Pancreas (tissue), 10 donors: Measurements from ENCODE around the gene CFAP43. TPM values are rescaled to one million over a fixed set of nuclear protein-coding genes. Genes with fewer than 3 reads are reported as not detected.
A peak's percentile ranks its signal among the peaks of the same experiment; 100 is the strongest.

ENCODE experiments used
- ATAC-seq, 4 donors: fragments of 200-7000 bp; cut with Tn5 transposase; one replicate each; pipeline versions ENCODE4 v1.8.0 to v1.9.1; 2020; ENCODE audit warnings: mild to moderate bottlenecking in 4 of 4, moderate library complexity in 4 of 4
- DNase-seq, 6 donors: peaks; one replicate each; pipeline ENCODE4 v3.0.0-alpha.2; 2020
- FAIRE-seq: peaks from 2 replicates; lab custom pipeline; 2012; peaks lifted over from hg19 to GRCh38; lab: Jason Lieb, UNC
- H3K27ac ChIP-seq, 4 donors: fragments of 200-600 bp; sonication (generic); 1 replicate in 3 of 4; 2 replicates in 1 of 4; pipeline versions ENCODE4 v1.5.0 to v1.8.0; 2020
- H3K27me3 ChIP-seq, 4 donors: fragments of 200-600 bp; one replicate each; pipeline ENCODE4 v1.8.0; 2021
- H3K36me3 ChIP-seq, 3 donors: fragments of 200-600 bp; sonication (generic) in 1 of 3; one replicate each; pipeline versions ENCODE4 v1.5.0 to v1.8.0; 2020 to 2021
- H3K4me1 ChIP-seq, 3 donors: fragments of 200-600 bp; one replicate each; pipeline ENCODE4 v1.8.0; 2021
- H3K4me3 ChIP-seq, 4 donors: fragments of 200-600 bp; sonication (generic) in 2 of 4; one replicate each; pipeline versions ENCODE4 v1.5.0 to v1.8.0; 2020 to 2021
- H3K9me3 ChIP-seq, 4 donors: fragments of 200-600 bp; one replicate each; pipeline ENCODE4 v1.8.0; 2021
- WGBS, 2 donors: extraction: QIAGEN DNeasy Blood & Tissue Kit; methylation state at CpG; one replicate each; pipeline ENCODE4 v1.1.7; 2013; 5-methylcytosine and 5-hydroxymethylcytosine counted together
- intact Hi-C, 3 donors: fragments of 100-400 bp; cut with DNase I; formaldehyde crosslinking; loops; one replicate each; pipeline versions ENCODE4 v1.11.1 to v1.14.2; 2022
- polyA plus RNA-seq, 2 donors: library from polyadenylated mRNA; stranded (reverse); fragments of 200-250 nt; gene quantifications; one replicate each; pipeline ENCODE4 v1.2.3, GENCODE V29; 2013
- total RNA-seq, 6 donors: library from RNA; stranded (reverse); fragmentation: NEBNext Ultra II Directional in 4 of 6; extraction: Animal tissue kit (Norgen Biotek cat#: 25700) in 4 of 6; gene quantifications; one replicate each; pipeline versions ENCODE4 v1.2.1 to v1.2.4, GENCODE V29; 2021 to 2023
- TF ChIP-seq, protein P1 (sequence below), 4 donors: fragments of 200-600 bp; sonication (generic) in 3 of 4; IDR thresholded peaks; one replicate each; pipeline versions ENCODE4 v1.5.0 to v1.8.0; 2021; ENCODE audit warnings: antibody characterized with exemption in 4 of 4
- donor health status: healthy with polysubstance abuse.
- donor health status: DM: no; HTN: no; CAD: no; lungs with moderate emphysema.
- donor health status: DM: no; HTN: no; CAD: no.
- donor health status: control.
- donor health status: control.
- donor health status: Bipolar disorder and iron deficiency.
- donor health status: DM: yes; HTN: yes; CAD: no.
- donor health status: DM: no; HTN: no; CAD: no.
- donor health status: DM: no; HTN: no; CAD: no.
- donor health status: DM: yes; HTN: yes; CAD: no.

The CFAP43 gene
- total and polyA plus RNA-seq, 8 donors = 0.60 to 6.2 (median 2.0) TPM

DNA sequence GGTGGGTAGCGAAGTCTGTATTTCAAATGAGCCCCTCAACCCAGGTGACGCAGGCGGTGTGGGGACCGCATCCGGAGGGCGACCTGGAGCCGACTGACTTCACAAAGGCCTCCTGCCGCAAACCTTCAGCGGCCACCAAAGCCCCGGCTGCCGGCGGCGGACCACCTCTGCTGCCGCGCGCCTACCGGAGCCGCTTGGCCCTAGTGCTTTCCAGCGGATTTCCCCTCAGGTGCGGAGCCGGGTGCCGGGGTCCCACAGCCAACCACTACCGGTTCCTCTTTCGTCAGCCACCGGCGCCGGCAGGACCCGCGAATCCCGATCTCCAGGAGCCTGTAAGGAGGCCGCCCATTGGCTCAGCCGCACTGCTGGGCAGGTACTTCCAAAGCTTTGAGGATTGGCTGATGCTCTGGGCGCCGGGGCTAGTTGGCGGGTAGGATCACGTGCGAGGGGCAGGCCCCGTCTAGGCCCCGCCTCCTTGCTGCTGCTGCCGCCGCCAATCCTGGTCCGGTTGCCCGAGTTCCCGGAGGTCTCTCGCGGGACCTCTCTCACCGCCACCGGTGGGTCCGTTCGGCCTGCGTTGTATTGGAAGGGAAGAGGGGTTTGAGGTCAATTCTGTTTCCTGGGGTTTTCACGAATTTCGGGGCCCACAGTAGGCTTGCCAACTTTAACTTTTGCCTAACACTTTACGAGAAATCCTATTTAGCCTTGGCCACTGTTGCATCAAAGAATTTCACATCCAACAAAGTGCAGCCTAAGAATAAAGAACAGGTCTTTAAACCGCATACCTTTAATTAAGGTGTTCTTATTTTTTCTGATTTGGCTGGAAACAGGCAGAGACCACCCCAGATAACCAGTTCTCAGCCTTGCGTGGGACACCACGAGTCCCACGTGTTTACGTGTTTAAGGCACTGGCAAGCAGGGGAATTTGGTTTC, 36.8 kb upstream of the CFAP43 start, which contains the start of gene GSTO2:
Gene GSTO2 (plus strand): TSS at position 472 of the 933 bp plus-strand sequence. CDS start 5,732 bp downstream, outside the sequence.
- H3K4me1 ChIP-seq = peaks cover 0 to 7% (median 4%) of the 10 kb centered on the region in 3 donors
- H3K9me3 ChIP-seq = no peaks in the 10 kb centered on the region
- H3K36me3 ChIP-seq = peaks cover 0 to 17% (median 6%) of the 10 kb centered on the region in 3 donors
- DNase-seq = peak; percentile 94 to 99 (median 98)
- 4 to 11% methylated on average over 59 of the region's 59 CpGs for WGBS, 2 donors
- peak within 1 kb of the TSS; percentile 67 to 86 (median 84) for H3K4me3 ChIP-seq
- peak within 1 kb of the TSS; percentile 49 to 67 (median 62) for H3K27ac ChIP-seq
- peak; percentile 99 to 100 (median 100) for ATAC-seq
- intact Hi-C loops = no loop called here
- H3K27me3 ChIP-seq = no peaks in the 10 kb centered on the region
- TF ChIP-seq, protein P1, sequence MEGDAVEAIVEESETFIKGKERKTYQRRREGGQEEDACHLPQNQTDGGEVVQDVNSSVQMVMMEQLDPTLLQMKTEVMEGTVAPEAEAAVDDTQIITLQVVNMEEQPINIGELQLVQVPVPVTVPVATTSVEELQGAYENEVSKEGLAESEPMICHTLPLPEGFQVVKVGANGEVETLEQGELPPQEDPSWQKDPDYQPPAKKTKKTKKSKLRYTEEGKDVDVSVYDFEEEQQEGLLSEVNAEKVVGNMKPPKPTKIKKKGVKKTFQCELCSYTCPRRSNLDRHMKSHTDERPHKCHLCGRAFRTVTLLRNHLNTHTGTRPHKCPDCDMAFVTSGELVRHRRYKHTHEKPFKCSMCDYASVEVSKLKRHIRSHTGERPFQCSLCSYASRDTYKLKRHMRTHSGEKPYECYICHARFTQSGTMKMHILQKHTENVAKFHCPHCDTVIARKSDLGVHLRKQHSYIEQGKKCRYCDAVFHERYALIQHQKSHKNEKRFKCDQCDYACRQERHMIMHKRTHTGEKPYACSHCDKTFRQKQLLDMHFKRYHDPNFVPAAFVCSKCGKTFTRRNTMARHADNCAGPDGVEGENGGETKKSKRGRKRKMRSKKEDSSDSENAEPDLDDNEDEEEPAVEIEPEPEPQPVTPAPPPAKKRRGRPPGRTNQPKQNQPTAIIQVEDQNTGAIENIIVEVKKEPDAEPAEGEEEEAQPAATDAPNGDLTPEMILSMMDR (IDR thresholded peaks at IDR 0.05) = no peak
- peak; percentile 96 for FAIRE-seq

DNA sequence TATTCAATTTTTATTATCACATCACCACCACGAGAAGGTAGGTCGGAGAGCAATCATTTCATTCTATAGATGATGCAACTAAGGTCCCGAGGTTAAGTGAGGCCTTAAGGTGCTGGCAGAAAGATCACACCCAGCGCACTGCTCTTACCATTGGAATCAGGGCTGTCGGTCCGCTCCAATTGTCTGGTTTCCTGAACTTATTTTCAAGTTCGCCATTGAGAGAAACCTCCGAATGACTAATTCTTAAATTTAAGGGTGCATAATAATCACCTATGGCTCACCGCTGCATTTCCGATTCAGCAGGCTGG, 36.2 kb upstream of the CFAP43 start:
- Histone ChIP-seq H3K36me3 (peaks cover 0 to 19% (median 6%) of the 10 kb centered on the region in 3 donors), H3K4me1 (peaks cover 0 to 9% (median 7%) of the 10 kb centered on the region in 3 donors), H3K27ac (peak overlapping the region; percentile 49 to 67 (median 62)), H3K9me3 (no peaks in the 10 kb centered on the region), H3K4me3 (peak overlapping the region; percentile 67 to 86 (median 84)), H3K27me3 (no peaks in the 10 kb centered on the region)
- TF ChIP-seq, protein P1 (IDR thresholded peaks at IDR 0.05) = no peak
- peak in 1 of 4 donors; percentile 1 for ATAC-seq
- no peak for FAIRE-seq
- WGBS, 2 donors = 11 to 13% methylated on average over 10 of the region's 10 CpGs
- DNase-seq = no peak
- intact Hi-C loops = no loop called here

DNA sequence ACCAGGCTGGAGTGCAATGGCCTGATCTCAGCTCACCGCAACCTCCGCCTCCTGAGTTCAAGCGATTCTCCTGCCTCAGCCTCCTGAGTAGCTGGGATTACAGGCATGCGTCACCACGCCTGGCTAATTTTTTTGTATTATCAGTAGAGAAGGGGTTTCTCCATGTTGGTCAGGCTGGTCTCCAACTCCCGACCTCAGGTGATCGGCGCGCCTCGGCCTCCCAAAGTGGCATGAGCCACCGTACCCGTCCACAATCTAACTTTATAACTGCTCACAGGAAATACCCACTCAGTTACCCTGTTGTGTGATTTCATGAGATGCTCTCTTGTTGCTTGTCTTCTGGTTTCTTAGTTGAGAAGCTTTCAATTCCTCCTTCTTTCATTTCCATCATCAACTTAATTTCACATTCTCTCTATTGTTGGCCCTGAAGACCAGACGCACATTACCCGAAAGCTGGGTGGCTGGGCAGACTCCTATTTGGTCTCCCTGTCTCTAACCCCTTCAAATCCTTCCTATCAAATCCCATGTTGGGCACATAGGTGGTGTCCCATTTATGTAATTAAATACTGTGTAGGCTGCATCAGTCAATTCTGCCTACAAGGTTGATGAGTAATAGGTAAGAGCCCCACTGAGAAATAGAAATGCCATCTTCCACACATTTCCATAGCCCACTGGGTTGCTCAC, 35.7 kb upstream of the CFAP43 start:
- no peak overlapping the region for H3K27ac ChIP-seq

DNA sequence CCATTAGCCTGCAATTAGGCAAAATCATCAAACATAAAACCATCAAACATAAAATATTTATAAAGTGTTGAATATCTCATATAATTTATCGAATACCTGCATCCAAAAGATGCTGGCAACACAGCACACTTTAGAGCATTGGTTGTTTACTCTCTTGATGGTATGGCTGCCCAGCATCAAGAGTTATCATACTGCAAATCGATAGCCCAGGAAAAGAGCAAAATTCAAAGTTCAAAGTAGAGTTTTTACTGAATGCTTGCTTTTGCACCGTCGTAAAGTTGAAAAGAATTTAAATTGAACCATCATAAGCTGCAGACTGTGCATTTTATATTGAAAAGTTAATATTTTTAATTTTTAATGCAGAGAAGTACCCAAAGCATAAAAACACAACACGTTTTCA, 32.6 kb upstream of the CFAP43 start:
- Histone ChIP-seq H3K27ac (no peak overlapping the region), H3K36me3 (peaks cover 0 to 25% (median 6%) of the 10 kb centered on the region in 3 donors), H3K27me3 (no peaks in the 10 kb centered on the region), H3K9me3 (no peaks in the 10 kb centered on the region), H3K4me1 (peaks cover 0 to 18% (median 7%) of the 10 kb centered on the region in 3 donors), H3K4me3 (no peak overlapping the region)
- 77 to 78% methylated on average over 5 of the region's 5 CpGs for WGBS, 2 donors
- DNase-seq (no peak), ATAC-seq (no peak), FAIRE-seq (no peak)
- TF ChIP-seq, protein P1 (IDR thresholded peaks at IDR 0.05) = no peak
- intact Hi-C loops = no loop called here

More for the DNA sequence above, 35.7 kb upstream of the CFAP43 start:
- TF ChIP-seq, protein P1 (IDR thresholded peaks at IDR 0.05) = no peak
- peaks cover 0 to 11% (median 7%) of the 10 kb centered on the region in 3 donors for H3K4me1 ChIP-seq
- 93% methylated on average over 14 of the region's 14 CpGs for WGBS, 2 donors
- H3K27me3 ChIP-seq = no peaks in the 10 kb centered on the region
- ATAC-seq = no peak
- no peak for DNase-seq
- FAIRE-seq = no peak
- H3K9me3 ChIP-seq = no peaks in the 10 kb centered on the region
- intact Hi-C loops = no loop called here
- peak overlapping the region in 3 of 4 donors; percentile 67 to 84 (median 84) for H3K4me3 ChIP-seq
- H3K36me3 ChIP-seq = peaks cover 0 to 24% (median 6%) of the 10 kb centered on the region in 3 donors
